Activated T-helper 1 cell treated with anti-CD3 and anti-CD28 coated beads, Interleukin-12 subunit alpha, Interleukin-12 subunit beta, Interleukin-2, Interleukin-4 antibody, amounts not matched to agents 30 ng/mL and 10 ng/mL and 1 ng/mL, durations not matched to agents 14 hours and 24 hours and 36 hours (primary cell): ENCODE data around the gene MKRN2. TPM values are rescaled to one million over a fixed set of nuclear protein-coding genes. Genes with fewer than 3 reads are reported as not detected.
A peak's percentile ranks its signal among the peaks of the same experiment; 100 is the strongest.

Experiments
- DNase-seq: peaks from one replicate; pipeline ENCODE4 v3.0.0; 2021; ENCODE audit warnings: low spot score
- H3K27ac Mint-ChIP-seq: one replicate; pipeline ENCODE4 v1.8.0; 2021; ENCODE audit warnings: mild to moderate bottlenecking, mixed read lengths
- H3K27me3 Mint-ChIP-seq: one replicate; pipeline ENCODE4 v1.8.0; 2022; ENCODE audit warnings: mild to moderate bottlenecking, moderate library complexity, mixed read lengths; ENCODE audit not compliant: insufficient read depth
- H3K36me3 Mint-ChIP-seq: one replicate; pipeline ENCODE4 v1.8.0; 2021; ENCODE audit warnings: low read depth, mixed read lengths
- H3K4me1 Mint-ChIP-seq: one replicate; pipeline ENCODE4 v1.8.0; 2021; ENCODE audit warnings: low read depth, mixed read lengths
- H3K4me3 Mint-ChIP-seq: one replicate; pipeline ENCODE4 v1.8.0; 2021; ENCODE audit warnings: mild to moderate bottlenecking, moderate library complexity, mixed read lengths
- H3K9me3 Mint-ChIP-seq: one replicate; pipeline ENCODE4 v1.8.0; 2021; ENCODE audit warnings: mixed read lengths
- intact Hi-C: fragments of 100-400 bp; cut with micrococcal nuclease; formaldehyde crosslinking; loops from one replicate; pipeline ENCODE4 v1.15.1; 2024
- total RNA-seq: library from RNA; stranded (reverse); gene quantifications from 2 replicates; pipeline ENCODE4 v1.2.3, GENCODE V29; 2022

The MKRN2 gene
- total RNA-seq, 1 donor from 2014 or later: 28.6 TPM

DNA sequence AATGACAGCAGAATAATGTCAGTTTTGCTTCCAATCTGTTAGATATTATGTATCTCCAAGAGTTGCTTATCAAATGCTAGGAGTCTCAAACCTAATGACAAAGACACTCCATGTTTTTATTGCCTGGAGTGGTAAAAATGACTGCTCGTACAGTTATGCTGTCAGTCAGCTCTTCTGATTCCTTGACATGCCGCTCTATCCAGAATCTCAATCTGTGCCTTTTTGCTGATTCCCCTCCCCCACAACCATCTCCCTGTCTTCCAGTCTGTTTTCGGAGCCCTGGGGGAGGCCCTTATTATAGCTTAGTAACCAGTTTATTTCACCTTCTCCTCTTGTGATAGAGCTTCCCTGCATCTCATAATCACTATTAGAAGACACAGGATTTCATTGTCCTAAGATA, 2.6 kb downstream of the MKRN2 start:
- no peak for DNase-seq
- Mint-ChIP-seq H3K4me1 (peaks cover 54% of the 10 kb centered on the region), H3K36me3 (peaks cover 3% of the 10 kb centered on the region), H3K27me3 (peaks cover 13% of the 10 kb centered on the region), H3K27ac (peak overlapping the region; percentile 12), H3K9me3 (peaks cover under 1% of the 10 kb centered on the region), H3K4me3 (peak overlapping the region; percentile 50)
- intact Hi-C loops: loop anchor here (5.0 kb wide), 1 partner anchor 1618 kb away; the partner anchor contains the start of genes LSM3 and XPC

DNA sequence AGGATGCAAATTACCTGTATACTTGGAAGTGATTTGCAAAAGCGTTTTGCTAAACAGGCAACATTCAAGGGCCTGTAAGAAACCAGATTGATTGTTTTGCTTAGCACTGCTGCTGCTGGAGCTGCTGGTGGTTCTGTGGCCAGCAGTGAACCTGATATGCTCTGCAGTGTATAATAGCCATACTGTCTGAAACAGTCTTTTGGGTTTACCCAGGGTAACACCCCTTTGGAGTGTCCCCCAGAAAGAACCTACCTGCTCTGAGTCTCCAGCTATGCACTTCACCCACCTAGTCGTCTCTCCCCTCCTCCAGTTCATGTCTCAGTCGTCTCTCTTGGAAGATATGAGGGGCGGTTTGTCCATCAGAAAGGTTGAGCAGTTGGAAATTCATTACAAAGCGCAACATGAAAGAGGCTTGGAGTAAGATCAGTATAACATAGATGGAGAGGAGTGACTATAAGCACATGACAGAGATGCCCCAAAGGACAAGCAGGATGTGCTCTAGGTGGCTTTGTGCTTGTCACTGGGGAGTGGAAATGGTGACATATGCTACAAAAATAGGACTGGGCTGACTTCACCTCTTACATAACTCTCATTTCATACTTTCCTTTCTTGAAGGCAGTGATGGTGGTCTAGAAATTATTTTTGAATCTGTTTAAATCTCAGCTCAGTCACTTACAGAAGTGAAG, 3.8 kb downstream of the MKRN2 start:
- no peak for DNase-seq
- intact Hi-C loops: no loop called here
- H3K36me3 Mint-ChIP-seq: peaks cover 10% of the 10 kb centered on the region
- peaks cover 51% of the 10 kb centered on the region for H3K4me1 Mint-ChIP-seq
- H3K27ac Mint-ChIP-seq: no peak overlapping the region
- H3K9me3 Mint-ChIP-seq: peaks cover 8% of the 10 kb centered on the region
- H3K4me3 Mint-ChIP-seq: no peak overlapping the region
- peaks cover 4% of the 10 kb centered on the region for H3K27me3 Mint-ChIP-seq

DNA sequence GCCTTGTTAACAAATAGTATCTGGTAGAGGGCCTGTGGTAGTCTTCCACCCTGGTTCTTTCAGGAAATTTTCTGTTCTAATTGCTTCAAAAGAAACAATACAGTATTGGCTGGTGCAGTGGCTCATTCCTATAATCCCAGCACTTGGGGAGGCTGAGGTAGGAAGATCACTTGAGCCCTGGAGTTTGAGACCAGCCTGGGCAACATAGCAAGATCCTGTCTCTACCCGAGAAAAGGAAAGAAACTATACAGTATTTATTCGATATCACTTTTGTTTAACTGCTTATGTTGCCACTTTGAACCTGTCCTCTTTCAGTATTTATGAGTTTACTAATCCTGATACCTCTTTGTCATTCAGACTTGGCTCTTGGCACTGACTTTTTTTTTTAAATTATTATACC, 4.5 kb downstream of the MKRN2 start:
- Mint-ChIP-seq H3K9me3 (peaks cover 13% of the 10 kb centered on the region), H3K4me3 (no peak overlapping the region), H3K36me3 (peaks cover 14% of the 10 kb centered on the region), H3K27me3 (no peaks in the 10 kb centered on the region), H3K27ac (no peak overlapping the region), H3K4me1 (peaks cover 49% of the 10 kb centered on the region)
- intact Hi-C loops: no loop called here
- no peak for DNase-seq

DNA sequence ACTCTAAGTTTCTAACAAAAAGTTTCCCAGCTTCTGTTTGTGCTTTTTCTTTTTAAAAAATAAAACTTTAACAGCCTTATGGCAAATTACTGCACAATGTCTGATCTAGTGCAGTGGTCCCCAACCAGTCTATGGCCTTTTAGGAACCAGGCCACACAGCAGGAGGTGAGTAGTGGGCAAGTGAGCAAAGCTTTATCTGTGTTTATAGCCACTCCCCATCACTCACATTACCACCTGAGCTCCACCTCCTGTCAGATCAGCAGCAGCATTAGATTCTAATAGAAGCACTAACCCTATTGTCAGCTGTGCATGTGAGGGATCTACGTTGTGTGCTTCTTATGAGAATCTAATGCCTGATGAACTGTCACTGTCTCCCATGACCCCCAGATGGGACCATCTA, 5.6 kb downstream of the MKRN2 start:
- DNase-seq: no peak
- Mint-ChIP-seq H3K4me1 (peaks cover 45% of the 10 kb centered on the region), H3K36me3 (peaks cover 20% of the 10 kb centered on the region), H3K4me3 (no peak overlapping the region), H3K27ac (no peak overlapping the region), H3K27me3 (no peaks in the 10 kb centered on the region), H3K9me3 (peaks cover 19% of the 10 kb centered on the region)
- intact Hi-C loops: no loop called here

GRCh38 chr3:12566976-12567375, 10.1 kb downstream of the MKRN2 start:
- no peak for DNase-seq
- H3K27ac Mint-ChIP-seq: no peak overlapping the region
- intact Hi-C loops: no loop called here
- no peaks in the 10 kb centered on the region for H3K27me3 Mint-ChIP-seq
- H3K36me3 Mint-ChIP-seq: peaks cover 39% of the 10 kb centered on the region
- peaks cover 6% of the 10 kb centered on the region for H3K4me1 Mint-ChIP-seq
- H3K4me3 Mint-ChIP-seq: no peak overlapping the region
- H3K9me3 Mint-ChIP-seq: peaks cover 19% of the 10 kb centered on the region

DNA sequence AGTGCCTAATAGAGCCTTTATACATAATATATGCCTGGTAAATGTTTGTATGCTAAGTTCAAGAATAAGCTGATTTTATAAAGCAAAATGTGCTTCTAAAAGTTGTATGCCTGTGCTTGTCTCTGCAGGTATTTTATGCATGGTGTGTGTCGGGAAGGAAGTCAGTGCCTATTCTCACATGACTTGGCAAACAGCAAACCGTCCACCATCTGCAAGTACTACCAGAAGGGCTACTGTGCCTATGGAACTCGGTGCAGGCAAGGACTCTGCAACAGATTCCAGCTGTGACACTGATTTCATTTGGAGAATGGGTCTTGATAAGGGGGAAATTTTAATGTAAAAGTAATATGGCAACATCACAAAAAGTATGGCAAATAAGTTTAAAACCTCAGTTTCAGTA, 11.9 kb downstream of the MKRN2 start:
- intact Hi-C loops: no loop called here
- Mint-ChIP-seq H3K27ac (no peak overlapping the region), H3K4me1 (peaks cover 6% of the 10 kb centered on the region), H3K36me3 (peaks cover 48% of the 10 kb centered on the region), H3K9me3 (peaks cover 19% of the 10 kb centered on the region), H3K27me3 (no peaks in the 10 kb centered on the region), H3K4me3 (no peak overlapping the region)
- DNase-seq: no peak

- H3K27me3 Mint-ChIP-seq: no peaks in the 10 kb centered on the region
- H3K27ac Mint-ChIP-seq: no peak overlapping the region
- peaks cover 55% of the 10 kb centered on the region for H3K36me3 Mint-ChIP-seq
- no peak overlapping the region for H3K4me3 Mint-ChIP-seq
- peaks cover 6% of the 10 kb centered on the region for H3K4me1 Mint-ChIP-seq
- DNase-seq: no peak
- peaks cover 16% of the 10 kb centered on the region for H3K9me3 Mint-ChIP-seq
- intact Hi-C loops: no loop called here
Measured at GRCh38 chr3:12569836-12570235, 12.9 kb downstream of the MKRN2 start.

GRCh38 chr3:12571986-12572385, 15.1 kb downstream of the MKRN2 start:
- H3K27ac Mint-ChIP-seq: no peak overlapping the region
- DNase-seq: no peak
- intact Hi-C loops: no loop called here

DNA sequence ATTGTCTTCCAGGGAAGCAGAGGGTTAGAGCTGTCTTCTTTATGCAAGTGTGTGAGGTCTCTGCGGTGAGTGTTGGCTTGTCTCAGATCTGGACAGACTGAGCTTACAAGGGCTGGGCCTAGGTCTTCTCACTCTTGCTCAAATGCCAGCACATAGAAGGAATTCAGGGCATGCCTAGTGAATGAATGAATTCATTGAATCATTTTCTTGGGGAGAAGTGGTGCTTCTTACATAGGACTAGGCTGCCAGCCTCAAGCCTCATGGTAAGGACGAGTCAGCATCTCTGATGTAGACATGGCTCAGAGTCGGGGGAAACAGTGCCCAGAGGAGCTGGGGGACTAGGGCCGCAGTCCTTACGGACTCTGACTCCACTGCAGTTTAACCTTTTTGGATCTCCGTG, 17.2 kb downstream of the MKRN2 start:
- Mint-ChIP-seq H3K9me3 (no peaks in the 10 kb centered on the region), H3K36me3 (peaks cover 59% of the 10 kb centered on the region), H3K4me1 (no peaks in the 10 kb centered on the region), H3K27me3 (no peaks in the 10 kb centered on the region), H3K27ac (no peak overlapping the region), H3K4me3 (no peak overlapping the region)
- no peak for DNase-seq
- intact Hi-C loops: no loop called here

More at GRCh38 chr3:12571986-12572385, 15.1 kb downstream of the MKRN2 start:
- peaks cover 1% of the 10 kb centered on the region for H3K9me3 Mint-ChIP-seq
- no peaks in the 10 kb centered on the region for H3K4me1 Mint-ChIP-seq
- no peak overlapping the region for H3K4me3 Mint-ChIP-seq
- peaks cover 51% of the 10 kb centered on the region for H3K36me3 Mint-ChIP-seq
- no peaks in the 10 kb centered on the region for H3K27me3 Mint-ChIP-seq

DNA sequence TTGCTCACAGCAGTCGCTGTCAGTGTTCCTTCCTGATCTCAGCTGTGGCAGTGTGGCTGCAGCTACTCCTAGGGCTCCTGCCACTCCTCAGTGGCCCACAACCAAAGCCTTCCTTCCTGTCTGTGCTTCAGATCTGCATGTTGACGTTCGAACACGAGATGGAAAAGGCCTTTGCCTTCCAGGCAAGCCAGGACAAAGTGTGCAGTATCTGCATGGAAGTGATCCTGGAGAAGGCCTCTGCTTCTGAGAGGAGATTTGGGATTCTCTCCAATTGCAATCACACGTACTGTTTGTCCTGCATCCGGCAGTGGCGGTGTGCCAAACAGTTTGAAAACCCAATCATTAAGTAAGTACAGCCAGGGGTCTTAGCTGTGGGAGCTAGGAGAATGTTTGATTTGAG, 17.8 kb downstream of the MKRN2 start:
- intact Hi-C loops: no loop called here
- Mint-ChIP-seq H3K27me3 (no peaks in the 10 kb centered on the region), H3K27ac (no peak overlapping the region), H3K4me1 (no peaks in the 10 kb centered on the region), H3K36me3 (peaks cover 58% of the 10 kb centered on the region), H3K9me3 (no peaks in the 10 kb centered on the region), H3K4me3 (no peak overlapping the region)
- DNase-seq: no peak

GRCh38 chr3:12577379-12577778, 20.5 kb downstream of the MKRN2 start:
- Mint-ChIP-seq H3K27me3 (no peaks in the 10 kb centered on the region), H3K4me3 (no peak overlapping the region), H3K27ac (no peak overlapping the region), H3K9me3 (no peaks in the 10 kb centered on the region), H3K36me3 (peaks cover 50% of the 10 kb centered on the region), H3K4me1 (no peaks in the 10 kb centered on the region)
- intact Hi-C loops: no loop called here
- DNase-seq: no peak

GRCh38 chr3:12578742-12579141, 21.9 kb downstream of the MKRN2 start:
- H3K27ac Mint-ChIP-seq: no peak overlapping the region
- H3K4me1 Mint-ChIP-seq: no peaks in the 10 kb centered on the region
- DNase-seq: no peak
- H3K4me3 Mint-ChIP-seq: no peak overlapping the region
- intact Hi-C loops: no loop called here
- no peaks in the 10 kb centered on the region for H3K27me3 Mint-ChIP-seq
- H3K36me3 Mint-ChIP-seq: peaks cover 50% of the 10 kb centered on the region
- H3K9me3 Mint-ChIP-seq: no peaks in the 10 kb centered on the region

GRCh38 chr3:12579456-12579855, 22.6 kb downstream of the MKRN2 start:
- H3K4me1 Mint-ChIP-seq: no peaks in the 10 kb centered on the region
- H3K27me3 Mint-ChIP-seq: no peaks in the 10 kb centered on the region
- peaks cover 48% of the 10 kb centered on the region for H3K36me3 Mint-ChIP-seq
- no peaks in the 10 kb centered on the region for H3K9me3 Mint-ChIP-seq
- DNase-seq: no peak
- no peak overlapping the region for H3K27ac Mint-ChIP-seq
- intact Hi-C loops: no loop called here
- H3K4me3 Mint-ChIP-seq: no peak overlapping the region

GRCh38 chr3:12579905-12580304, 23.0 kb downstream of the MKRN2 start:
- no peaks in the 10 kb centered on the region for H3K4me1 Mint-ChIP-seq
- H3K36me3 Mint-ChIP-seq: peaks cover 47% of the 10 kb centered on the region
- DNase-seq: no peak
- H3K27me3 Mint-ChIP-seq: no peaks in the 10 kb centered on the region
- peak overlapping the region; percentile 31 for H3K27ac Mint-ChIP-seq
- intact Hi-C loops: no loop called here
- no peaks in the 10 kb centered on the region for H3K9me3 Mint-ChIP-seq
- H3K4me3 Mint-ChIP-seq: no peak overlapping the region
